IMR-90 (cell line): ENCODE measurements around the gene RUNX2. TPM values are rescaled to one million over a fixed set of nuclear protein-coding genes. Genes with fewer than 3 reads are reported as not detected.

Experiments
- ATAC-seq: fragments of 200-7000 bp; cut with Tn5 transposase; 2 replicates; pipeline ENCODE4 v1.9.1; 2020; ENCODE audit warnings: low read depth, mild to moderate bottlenecking, moderate library complexity
- BruUV-seq: library from RNA; stranded (reverse); fragments of 400-500 nt; replicated peaks from 2 replicates; lab custom pipeline; 2021; lab: Mats Ljungman, UMichigan
- CTCF ChIA-PET: fragments of 300-600 bp; formaldehyde crosslinking; extraction: SDS; loops from one replicate; lab custom pipeline; 2021; ENCODE audit warnings: antibody characterized with exemption; lab: Yijun Ruan, JAX
- POLR2A ChIA-PET: fragments of 300-600 bp; sonication (Branson Sonifier 250); formaldehyde crosslinking; loops from one replicate; lab custom pipeline; 2022; ENCODE audit warnings: antibody characterized with exemption; ENCODE audit not compliant: unreplicated experiment; lab: Charles Lee
- DNase-seq: peaks from one replicate; pipeline ENCODE4 v3.0.0; 2013
- H2AFZ ChIP-seq: replicated peaks from 2 replicates; pipeline ENCODE3; 2013; ENCODE audit warnings: low read length, mild to moderate bottlenecking; ENCODE audit not compliant: poor library complexity
- H2AK5ac ChIP-seq: 2 replicates; pipeline ENCODE4 v1.6.1; 2013; ENCODE audit warnings: low read depth, low read length, inconsistent platforms
- H2AK9ac ChIP-seq: replicated peaks from 2 replicates; pipeline ENCODE3; 2013; ENCODE audit warnings: mild to moderate bottlenecking, low read depth, low read length, moderate library complexity; ENCODE audit not compliant: poor library complexity
- H2BK120ac ChIP-seq: 2 replicates; pipeline ENCODE4 v1.6.1; 2013; ENCODE audit warnings: low read depth, low read length, inconsistent platforms
- H2BK15ac ChIP-seq: 3 replicates; pipeline ENCODE4 v1.6.1; 2013; ENCODE audit warnings: low read depth, low read length, inconsistent platforms
- H2BK20ac ChIP-seq: 2 replicates; pipeline ENCODE4 v1.6.1; 2013; ENCODE audit warnings: low read depth, mild to moderate bottlenecking, inconsistent platforms, low read length, moderate library complexity
- H2BK5ac ChIP-seq: 2 replicates; pipeline ENCODE4 v1.6.1; 2013; ENCODE audit warnings: mild to moderate bottlenecking, low read depth, low read length, inconsistent platforms; ENCODE audit not compliant: poor library complexity, severe bottlenecking
- H3K14ac ChIP-seq: replicated peaks from 2 replicates; pipeline ENCODE4 v1.6.1; 2013; ENCODE audit warnings: low read depth, low read length, inconsistent platforms
- H3K18ac ChIP-seq: 2 replicates; pipeline ENCODE4 v1.6.1; 2013; ENCODE audit warnings: low read depth, low read length, control low read depth
- H3K23ac ChIP-seq: 2 replicates; pipeline ENCODE4 v1.6.1; 2013; ENCODE audit warnings: low read depth, low read length, inconsistent platforms
- H3K27ac ChIP-seq: 2 replicates; pipeline ENCODE4 v1.5.1; 2013; ENCODE audit warnings: mild to moderate bottlenecking, control low read depth, low read length; ENCODE audit not compliant: insufficient read depth
- H3K27me3 ChIP-seq: 2 replicates; pipeline ENCODE4 v1.6.1; 2013; ENCODE audit warnings: low read length; ENCODE audit not compliant: control insufficient read depth, insufficient read depth
- H3K36me3 ChIP-seq: 2 replicates; pipeline ENCODE4 v1.6.1; 2013; ENCODE audit warnings: low read length, mixed read lengths; ENCODE audit not compliant: control insufficient read depth, insufficient read depth
- H3K4ac ChIP-seq: 2 replicates; pipeline ENCODE4 v1.6.1; 2013; ENCODE audit warnings: low read depth, low read length, inconsistent platforms
- H3K4me1 ChIP-seq: 2 replicates; pipeline ENCODE4 v1.6.1; 2013; ENCODE audit warnings: low read length, mixed read lengths; ENCODE audit not compliant: control insufficient read depth, insufficient read depth
- H3K4me2 ChIP-seq: 2 replicates; pipeline ENCODE4 v1.6.1; 2013; ENCODE audit warnings: low read depth, mild to moderate bottlenecking, control low read depth, low read length, moderate library complexity
- H3K4me3 ChIP-seq: 2 replicates; pipeline ENCODE4 v1.5.1; 2013; ENCODE audit warnings: low read depth, mild to moderate bottlenecking, control low read depth, low read length, moderate library complexity; ENCODE audit not compliant: insufficient read depth
- H3K56ac ChIP-seq: 2 replicates; pipeline ENCODE4 v1.6.1; 2013; ENCODE audit warnings: low read length, inconsistent platforms; ENCODE audit not compliant: insufficient read depth; ENCODE audit errors: extremely low read depth
- H3K79me1 ChIP-seq, 2 experiments: 2 replicates each; pipeline ENCODE4 v1.6.1; 2013; ENCODE audit warnings: low read length in 2 of 2, inconsistent platforms in 1 of 2, low read depth in 1 of 2
- H3K9ac ChIP-seq: 2 replicates; pipeline ENCODE4 v1.6.1; 2013; ENCODE audit warnings: low read depth, low read length, control low read depth
- H3K9me1 ChIP-seq: 2 replicates; pipeline ENCODE4 v1.6.1; 2013; ENCODE audit warnings: low read length, inconsistent platforms; ENCODE audit not compliant: insufficient read depth
- H3K9me3 ChIP-seq: 2 replicates; pipeline ENCODE4 v1.6.1; 2013; ENCODE audit warnings: low read length; ENCODE audit not compliant: control insufficient read depth, insufficient read depth
- H4K20me1 ChIP-seq: 2 replicates; pipeline ENCODE4 v1.6.1; 2013; ENCODE audit warnings: low read length, inconsistent platforms; ENCODE audit not compliant: insufficient read depth
- H4K5ac ChIP-seq: 2 replicates; pipeline ENCODE4 v1.6.1; 2013; ENCODE audit warnings: mild to moderate bottlenecking, low read depth, low read length, control low read depth
- H4K8ac ChIP-seq, 2 experiments: 2 replicates each; pipeline ENCODE4 v1.6.1; 2013; ENCODE audit warnings: low read depth in 2 of 2, low read length in 2 of 2, control low read depth in 1 of 2, inconsistent platforms in 1 of 2
- H4K91ac ChIP-seq: 2 replicates; pipeline ENCODE4 v1.6.1; 2013; ENCODE audit warnings: low read depth, low read length, inconsistent platforms; ENCODE audit not compliant: insufficient read depth
- MAFK ChIP-seq: IDR thresholded peaks from 2 replicates; pipeline ENCODE4 v1.6.1; 2012; ENCODE audit warnings: low read depth, low read length, improper control_type of control experiment
- USF2 ChIP-seq: fragments of 150-350 bp; IDR thresholded peaks from 2 replicates; pipeline ENCODE4 v1.6.1; 2017; ENCODE audit warnings: mild to moderate bottlenecking, antibody characterized with exemption, low read length, low read depth
- WGBS, 2 experiments: methylation state at CpG; one replicate each; pipeline versions ENCODE4 v1.1.5 to v1.1.7; 2013; ENCODE audit warnings: missing lambda C conversion rate in 2 of 2; ENCODE audit not compliant: insufficient read length in 1 of 2; ENCODE audit errors: extremely low coverage in 2 of 2; 5-methylcytosine and 5-hydroxymethylcytosine counted together
- dilution Hi-C: fragments of 300-500 bp; cut with HindIII; formaldehyde crosslinking; loops from one replicate; pipeline ENCODE4 v1.14.3; 2018; ENCODE audit warnings: low sequenced_read_pairs; ENCODE audit not compliant: unreplicated experiment
- in situ Hi-C: fragments of 300-500 bp; cut with MboI; formaldehyde crosslinking; loops from 3 replicates; pipeline ENCODE4 v1.14.3; 2019; ENCODE audit warnings: low sequenced_read_pairs, inconsistent platforms, mixed read lengths
- intact Hi-C: fragments of 100-400 bp; cut with micrococcal nuclease; formaldehyde crosslinking; loops from 2 replicates; pipeline ENCODE4 v1.10.0; 2022
- polyA plus RNA-seq, 3 experiments: library from polyadenylated mRNA; depleted of rRNA; stranded (reverse); fragments of >200 nt; gene quantifications; 2 replicates each; pipeline ENCODE4 v1.2.3, GENCODE V29; 2012; ENCODE audit warnings: low replicate concordance in 1 of 3
- total RNA-seq: library from RNA; depleted of rRNA; stranded (reverse); fragments of >200 nt; gene quantifications from 2 replicates; pipeline ENCODE4 v1.2.3, GENCODE V29; 2012

RUNX2 gene
- total and polyA plus RNA-seq, 2 of the 4 experiments (the other 2 are of a cell fraction), result 2.3 to 4.7 TPM

- H3K56ac ChIP-seq, result peak overlapping the region; percentile 12; the same call in 1 of the 2 replicates
- H3K4ac ChIP-seq, result peak overlapping the region; percentile 88
- no TSS peak for BruUV-seq
- H3K4me2 ChIP-seq, result no peak overlapping the region
- peak overlapping the region; percentile 40 for H3K18ac ChIP-seq
- DNase-seq (no peak), ATAC-seq (no peak)
- H3K4me1 ChIP-seq, result peaks cover 12% of the 10 kb centered on the region
- no peaks in the 10 kb centered on the region for H3K79me1 ChIP-seq
- H2BK5ac ChIP-seq, result peak overlapping the region; percentile 87
- H4K91ac ChIP-seq, result peak overlapping the region; percentile 99
- H3K9me1 ChIP-seq, result peaks cover 17% of the 10 kb centered on the region
- peak overlapping the region; percentile 14; the same call in 1 of the 2 replicates for H3K14ac ChIP-seq
- peak overlapping the region; percentile 51 for H2AFZ ChIP-seq
- in situ Hi-C loops (no loop called here), dilution Hi-C loops (no loop called here), intact Hi-C loops (loop anchor here (5.0 kb wide), 1 partner anchor 39 kb away; no protein-coding TSS in a partner anchor)
- peak overlapping the region; percentile 96 for H2AK5ac ChIP-seq
- H3K4me3 ChIP-seq, result no peak overlapping the region
- peak overlapping the region; percentile 45 for H4K5ac ChIP-seq
- 100% methylated on average over 1 of the region's 1 CpG; no CpG with 5 or more reads in 1 of the 2 experiments for WGBS, 2 experiments
- ChIA-PET POLR2A (no interaction called here), CTCF (interaction anchor here (0.6 to 1.5 kb wide), 2 partner anchors 17 to 234 kb away, joined by 4 to 5 read pairs; no protein-coding TSS in a partner anchor)
- H3K23ac ChIP-seq, result peak overlapping the region; percentile 90
- peak overlapping the region; percentile 15 to 91; a peak in 2 of 4 replicates for H4K8ac ChIP-seq
- H3K27ac ChIP-seq, result peak overlapping the region; percentile 30
- no peak overlapping the region for H3K9ac ChIP-seq
- H4K20me1 ChIP-seq, result no peaks in the 10 kb centered on the region
- H2BK15ac ChIP-seq, result peak overlapping the region; percentile 96
- no peaks in the 10 kb centered on the region for H3K27me3 ChIP-seq
- H2AK9ac ChIP-seq, result peak overlapping the region; percentile 5
- no peak for TF ChIP-seq USF2
- peak; percentile 28; the same call in 1 of the 2 replicates for TF ChIP-seq MAFK
- H3K9me3 ChIP-seq, result no peaks in the 10 kb centered on the region
- peak overlapping the region; percentile 99 for H2BK20ac ChIP-seq
- peak overlapping the region; percentile 96 for H2BK120ac ChIP-seq
- H3K36me3 ChIP-seq, result no peaks in the 10 kb centered on the region
Observed at GRCh38 chr6:45696738-45697137, 368.6 kb downstream of the RUNX2 start.
